H1 (cell line): ENCODE results near the gene DUSP7. TPM values are rescaled to one million over a fixed set of nuclear protein-coding genes. Genes with fewer than 3 reads are reported as not detected.

ENCODE experiments used
- CTCF ChIA-PET: fragments of 300-600 bp; sonication (Branson Sonifier 250); formaldehyde crosslinking; loops from one replicate; lab custom pipeline; 2021; ENCODE audit not compliant: partially characterized antibody; lab: Charles Lee
- POLR2A ChIA-PET: fragments of 300-600 bp; sonication (Branson Sonifier 250); formaldehyde crosslinking; loops from one replicate; lab custom pipeline; 2021; ENCODE audit warnings: inconsistent platforms; ENCODE audit not compliant: partially characterized antibody; lab: Charles Lee
- DNase-seq, 2 experiments: peaks; one replicate each; pipeline versions ENCODE4 v3.0.0 to v3.0.0-alpha.2; 2010 to 2022; ENCODE audit warnings: low spot score in 2 of 2, low read depth in 1 of 2, mixed read lengths in 1 of 2
- FAIRE-seq: peaks from 2 replicates; lab custom pipeline; 2011; peaks lifted over from hg19 to GRCh38; lab: Jason Lieb, UNC
- H2AFZ ChIP-seq: 2 replicates; pipeline ENCODE4 v1.8.1; 2012; ENCODE audit warnings: low read length, inconsistent platforms
- H2AK5ac ChIP-seq: 2 replicates; pipeline ENCODE4 v1.6.1; 2013; ENCODE audit warnings: low read depth, low read length
- H2BK120ac ChIP-seq: replicated peaks from 2 replicates; pipeline ENCODE3; 2013; ENCODE audit warnings: low read depth, low read length, inconsistent platforms
- H2BK12ac ChIP-seq: 2 replicates; pipeline ENCODE4 v1.6.1; 2013; ENCODE audit warnings: low read depth, low read length
- H2BK15ac ChIP-seq: 2 replicates; pipeline ENCODE4 v1.6.1; 2013; ENCODE audit warnings: low read length
- H2BK20ac ChIP-seq: 2 replicates; pipeline ENCODE4 v1.6.1; 2013; ENCODE audit warnings: low read length
- H2BK5ac ChIP-seq: 2 replicates; pipeline ENCODE4 v1.6.1; 2013; ENCODE audit warnings: low read depth, low read length
- H3K14ac ChIP-seq: 2 replicates; pipeline ENCODE4 v1.6.1; 2013; ENCODE audit warnings: inconsistent platforms; ENCODE audit not compliant: insufficient read length
- H3K18ac ChIP-seq: 2 replicates; pipeline ENCODE4 v1.6.1; 2013; ENCODE audit warnings: low read length; ENCODE audit errors: extremely low read depth
- H3K23ac ChIP-seq: 2 replicates; pipeline ENCODE4 v1.6.1; 2013; ENCODE audit warnings: inconsistent platforms; ENCODE audit not compliant: insufficient read length
- H3K23me2 ChIP-seq: 2 replicates; pipeline ENCODE4 v1.6.1; 2013; ENCODE audit warnings: low read depth, low read length
- H3K27ac ChIP-seq: 2 replicates; pipeline ENCODE4 v1.6.1; 2011; ENCODE audit warnings: low read depth, low read length, inconsistent platforms
- H3K27me3 ChIP-seq, 4 experiments: replicated peaks in 1 of 4; 1 replicate in 1 of 4; 2 replicates in 3 of 4; pipeline versions ENCODE4 v1.6.1 to v1.8.1; 2011 to 2013; ENCODE audit warnings: low read length in 3 of 4, mild to moderate bottlenecking in 3 of 4, inconsistent platforms in 2 of 4, mixed read lengths in 2 of 4, moderate library complexity in 1 of 4; ENCODE audit not compliant: control insufficient read depth in 3 of 4, insufficient read depth in 3 of 4; ENCODE audit errors: extremely low read depth in 1 of 4
- H3K36me3 ChIP-seq, 4 experiments: 2 replicates each; pipeline versions ENCODE4 v1.6.1 to v1.8.1; 2011 to 2013; ENCODE audit warnings: mild to moderate bottlenecking in 4 of 4, low read length in 3 of 4, moderate library complexity in 2 of 4, control low read depth in 1 of 4, inconsistent platforms in 1 of 4; ENCODE audit not compliant: insufficient read depth in 4 of 4, control insufficient read depth in 2 of 4
- H3K4ac ChIP-seq: replicated peaks from 2 replicates; pipeline ENCODE3; 2013; ENCODE audit warnings: low read length, low read depth, mixed read lengths, inconsistent platforms; ENCODE audit not compliant: insufficient read length
- H3K4me1 ChIP-seq, 4 experiments: replicated peaks in 1 of 4; 1 replicate in 1 of 4; 2 replicates in 3 of 4; pipeline versions ENCODE4 v1.6.1 to v1.8.1; 2011 to 2013; ENCODE audit warnings: low read length in 3 of 4, inconsistent platforms in 2 of 4, mixed read lengths in 1 of 4; ENCODE audit not compliant: insufficient read depth in 4 of 4, control insufficient read depth in 3 of 4
- H3K4me2 ChIP-seq, 2 experiments: 2 replicates each; pipeline versions ENCODE4 v1.6.1 to v1.8.1; 2011 to 2013; ENCODE audit warnings: low read depth in 2 of 2, low read length in 2 of 2, control low read depth in 1 of 2, inconsistent platforms in 1 of 2, mild to moderate bottlenecking in 1 of 2; ENCODE audit not compliant: insufficient read depth in 1 of 2
- H3K4me3 ChIP-seq, 4 experiments: fragments of 200-600, 300-600 bp in 1 of 4; sonication (generic), shearing (Covaris generic), sonication (Bioruptor Twin) in 1 of 4; 2 replicates each; pipeline versions ENCODE4 v1.5.1 to v1.8.1; 2011 to 2016; ENCODE audit warnings: low read length in 4 of 4, low read depth in 3 of 4, control low read depth in 2 of 4, inconsistent platforms in 2 of 4, mild to moderate bottlenecking in 2 of 4, mixed read lengths in 1 of 4, moderate library complexity in 1 of 4; ENCODE audit not compliant: insufficient read depth in 2 of 4; ENCODE audit errors: extremely low read depth in 1 of 4
- H3K56ac ChIP-seq: replicated peaks from 2 replicates; pipeline ENCODE3; 2013; ENCODE audit warnings: low read depth, mild to moderate bottlenecking, mixed read lengths, low read length, inconsistent platforms; ENCODE audit not compliant: insufficient read length
- H3K79me1 ChIP-seq: 2 replicates; pipeline ENCODE4 v1.6.1; 2013; ENCODE audit warnings: low read depth, low read length, control low read depth
- H3K79me2 ChIP-seq, 2 experiments: 2 replicates each; pipeline versions ENCODE4 v1.6.1 to v1.8.1; 2012 to 2013; ENCODE audit warnings: low read length in 2 of 2, mild to moderate bottlenecking in 2 of 2, inconsistent platforms in 1 of 2; ENCODE audit not compliant: insufficient read depth in 2 of 2, control insufficient read depth in 1 of 2
- H3K9ac ChIP-seq, 4 experiments: replicated peaks in 1 of 4; 1 replicate in 1 of 4; 2 replicates in 3 of 4; pipeline versions ENCODE4 v1.6.1 to v1.8.1; 2011 to 2013; ENCODE audit warnings: low read depth in 3 of 4, low read length in 3 of 4, control low read depth in 2 of 4, mild to moderate bottlenecking in 2 of 4, moderate library complexity in 2 of 4, inconsistent platforms in 1 of 4; ENCODE audit errors: extremely low read depth in 1 of 4
- H3K9me3 ChIP-seq, 2 experiments: 2 replicates each; pipeline versions ENCODE4 v1.6.1 to v1.8.1; 2012 to 2013; ENCODE audit warnings: mild to moderate bottlenecking in 2 of 2, moderate library complexity in 2 of 2, control low read depth in 1 of 2, inconsistent platforms in 1 of 2, low read depth in 1 of 2, low read length in 1 of 2, mixed read lengths in 1 of 2; ENCODE audit not compliant: insufficient read depth in 2 of 2
- H4K20me1 ChIP-seq, 2 experiments: replicated peaks in 1 of 2; 2 replicates each; pipeline versions ENCODE3 to v1.8.1; 2011 to 2013; ENCODE audit warnings: inconsistent platforms in 2 of 2, low read length in 2 of 2, mild to moderate bottlenecking in 1 of 2; ENCODE audit not compliant: insufficient read depth in 2 of 2, control insufficient read depth in 1 of 2
- H4K5ac ChIP-seq: 2 replicates; pipeline ENCODE4 v1.6.1; 2013; ENCODE audit warnings: low read length, low read depth, mixed read lengths, inconsistent platforms; ENCODE audit not compliant: insufficient read length
- H4K8ac ChIP-seq: 2 replicates; pipeline ENCODE4 v1.8.0; 2013; ENCODE audit warnings: mild to moderate bottlenecking, moderate library complexity, low read length, inconsistent platforms; ENCODE audit not compliant: insufficient read depth; ENCODE audit errors: extremely low read depth
- H4K91ac ChIP-seq: replicated peaks from 2 replicates; pipeline ENCODE3; 2013; ENCODE audit warnings: low read length, mixed read lengths, inconsistent platforms; ENCODE audit not compliant: insufficient read length
- ASH2L ChIP-seq: fragments of 200-600, 300-600 bp; sonication (generic); IDR thresholded peaks from one replicate; pipeline ENCODE4 v1.7.1; 2017; ENCODE audit warnings: low read length
- ATF3 ChIP-seq: IDR thresholded peaks from 2 replicates; pipeline ENCODE4 v1.6.1; 2011; ENCODE audit warnings: low read depth, mild to moderate bottlenecking, low read length; ENCODE audit not compliant: insufficient read depth
- CHD1 ChIP-seq: IDR thresholded peaks from 2 replicates; pipeline ENCODE4 v1.6.1; 2012; ENCODE audit warnings: low read depth, low read length, improper control_type of control experiment
- EGR1 ChIP-seq: IDR thresholded peaks from 2 replicates; pipeline ENCODE4 v1.6.1; 2011; ENCODE audit warnings: low read depth, low read length, borderline replicate concordance
- POLR2A ChIP-seq, 2 experiments: IDR thresholded peaks; 1 replicate in 1 of 2; 2 replicates in 1 of 2; pipeline ENCODE4 v1.6.1; 2011; ENCODE audit warnings: low read depth in 2 of 2, low read length in 2 of 2, mild to moderate bottlenecking in 2 of 2; ENCODE audit errors: control extremely low read depth in 1 of 2
- POU5F1 ChIP-seq: IDR thresholded peaks from 2 replicates; pipeline ENCODE4 v1.6.1; 2011; ENCODE audit warnings: low read depth, mild to moderate bottlenecking, low read length, moderate library complexity
- RXRA ChIP-seq: IDR thresholded peaks from 2 replicates; pipeline ENCODE4 v1.6.1; 2011; ENCODE audit warnings: low read depth, mild to moderate bottlenecking, low read length, moderate library complexity; ENCODE audit not compliant: insufficient read depth
- SIN3A ChIP-seq, 2 experiments: IDR thresholded peaks in 1 of 2; conservative IDR thresholded peaks in 1 of 2; 2 replicates each; pipeline ENCODE4 v1.6.1; 2011 to 2012; ENCODE audit warnings: low read length in 2 of 2, improper control_type of control experiment in 1 of 2, low read depth in 1 of 2, mild to moderate bottlenecking in 1 of 2
- SP2 ChIP-seq: IDR thresholded peaks from 2 replicates; pipeline ENCODE4 v1.6.1; 2012; ENCODE audit warnings: mild to moderate bottlenecking, low read length, inconsistent platforms
- SRF ChIP-seq: IDR thresholded peaks from 2 replicates; pipeline ENCODE4 v1.6.1; 2011; ENCODE audit warnings: mild to moderate bottlenecking, low read depth, low read length, moderate library complexity
- SUZ12 ChIP-seq: fragments of 200-600 bp; sonication (generic); IDR thresholded peaks from 2 replicates; pipeline ENCODE4 v1.6.1; 2012; ENCODE audit warnings: mild to moderate bottlenecking, inconsistent platforms, low read length, moderate library complexity, mixed read lengths
- WGBS, 2 experiments: shearing (Covaris generic) in 1 of 2; methylation state at CpG; one replicate each; pipeline versions ENCODE4 v1.1.6 to v1.1.7; 2013 to 2015; ENCODE audit warnings: low lambda C conversion rate in 2 of 2, mixed read lengths in 2 of 2, inconsistent platforms in 1 of 2, low coverage in 1 of 2, missing lambda C conversion rate in 1 of 2; ENCODE audit not compliant: insufficient replicate concordance in 2 of 2, insufficient coverage in 1 of 2, insufficient read length in 1 of 2; ENCODE audit errors: extremely low coverage in 1 of 2, missing lambda C conversion rate in 1 of 2; 5-methylcytosine and 5-hydroxymethylcytosine counted together
- polyA plus RNA-seq, 7 experiments: library from polyadenylated mRNA; depleted of rRNA in 3 of 7; stranded (reverse) in 5 of 7; unstranded in 2 of 7; fragments of >200 nt in 5 of 7; fragments of 200-250 nt in 2 of 7; gene quantifications; 1 replicate in 5 of 7; 2 replicates in 1 of 7; 4 replicates in 1 of 7; pipeline versions ENCODE4 v1.2.1 to v1.2.3, GENCODE V29; 2011 to 2013; ENCODE audit warnings: missing spikeins in 2 of 7, mixed read lengths in 2 of 7
- total RNA-seq: library from RNA; stranded (reverse); fragmentation: NEBNext Ultra II Directional; extraction: Animal tissue kit (Norgen Biotek cat#: 25700); gene quantifications from 2 replicates; pipeline ENCODE4 v1.2.1, GENCODE V29; 2021
- TF ChIP-seq, protein P1 (sequence below): IDR thresholded peaks from 2 replicates; pipeline ENCODE4 v1.6.1; 2012; ENCODE audit warnings: inconsistent platforms

The DUSP7 gene
- total and polyA plus RNA-seq, 2 of the 8 experiments (the other 6 are each of a cell fraction or from before 2014, with no cell fraction given) = 19.4 to 24.9 TPM

DNA sequence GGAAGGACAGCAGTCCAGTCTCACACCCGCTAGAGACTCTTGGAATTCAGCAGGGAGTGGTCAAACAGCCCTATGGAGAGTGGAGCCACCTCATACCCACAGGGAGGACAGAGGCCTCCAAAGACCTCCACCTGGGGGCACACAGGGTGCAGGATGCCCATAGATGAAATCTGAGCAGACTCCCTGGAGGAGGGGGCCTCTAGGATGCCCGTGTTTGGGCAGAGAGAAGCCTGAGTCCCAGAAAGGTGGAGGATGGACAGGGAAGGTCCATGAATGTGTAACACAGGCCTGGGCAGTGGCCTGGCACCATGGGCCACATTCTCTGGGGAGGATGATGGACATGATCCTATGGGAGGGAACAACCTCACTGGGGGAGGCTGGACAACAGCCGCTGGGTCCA, 21.7 kb downstream of the DUSP7 start:
- POLR2A ChIA-PET = interaction anchor here (1.0 kb wide), 1 partner anchor 15 kb away, joined by 3 read pairs; no protein-coding TSS in a partner anchor
- H2BK20ac ChIP-seq = no peak overlapping the region

More for the DNA sequence above, 21.7 kb downstream of the DUSP7 start:
- no peak overlapping the region for H4K8ac ChIP-seq
- FAIRE-seq = no peak
- H3K4me2 ChIP-seq = no peak overlapping the region
- H4K20me1 ChIP-seq = no peaks in the 10 kb centered on the region
- no peak overlapping the region for H2AK5ac ChIP-seq
- H3K79me1 ChIP-seq = no peaks in the 10 kb centered on the region
- H3K9ac ChIP-seq = no peak overlapping the region
- DNase-seq = no peak
- no peaks in the 10 kb centered on the region for H3K27me3 ChIP-seq
- H3K27ac ChIP-seq = no peak overlapping the region
- no peak overlapping the region for H4K5ac ChIP-seq
- CTCF ChIA-PET = interaction anchor here (1.2 to 33.0 kb wide), 3 partner anchors 10 to 23 kb away, joined by 3 to 984 read pairs (median 160); partner anchors contain the start of gene DUSP7
- H3K18ac ChIP-seq = no peak overlapping the region
- H3K23me2 ChIP-seq = no peaks in the 10 kb centered on the region
- H2BK120ac ChIP-seq = no peak overlapping the region
- H3K23ac ChIP-seq = no peak overlapping the region
- no peak overlapping the region for H3K4me3 ChIP-seq
- H3K4ac ChIP-seq = no peak overlapping the region
- H3K4me1 ChIP-seq = peaks cover 0 to 6% (median 1%) of the 10 kb centered on the region in 4 experiments; a peak in 2 of 7 replicates
- no peaks in the 10 kb centered on the region for H3K9me3 ChIP-seq
- no peaks in the 10 kb centered on the region for H3K79me2 ChIP-seq
- H2BK15ac ChIP-seq = no peak overlapping the region
- no peak for TF ChIP-seq CHD1
- no peak for TF ChIP-seq SIN3A (conservative IDR thresholded peaks at IDR 0.05 in 1 of 2, IDR thresholded peaks at IDR 0.05 in 1 of 2; ENCODE audit: low read depth in 1 of 2, low read length in 2 of 2)
- TF ChIP-seq POU5F1 = no peak
- TF ChIP-seq, protein P1, sequence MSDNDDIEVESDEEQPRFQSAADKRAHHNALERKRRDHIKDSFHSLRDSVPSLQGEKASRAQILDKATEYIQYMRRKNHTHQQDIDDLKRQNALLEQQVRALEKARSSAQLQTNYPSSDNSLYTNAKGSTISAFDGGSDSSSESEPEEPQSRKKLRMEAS = no peak
- no peak for TF ChIP-seq SUZ12
- no peak for TF ChIP-seq RXRA
- no peak for TF ChIP-seq EGR1
- no peak for TF ChIP-seq ATF3
- no peak for TF ChIP-seq POLR2A (IDR thresholded peaks at IDR 0.05; ENCODE audit: control extremely low read depth in 1 of 2, low read depth in 2 of 2, low read length in 2 of 2)
- no peak for TF ChIP-seq ASH2L
- no peak for TF ChIP-seq SP2
- no peak for TF ChIP-seq SRF
- 95% methylated on average over 3 of the region's 3 CpGs; no CpG with 5 or more reads in 1 of the 2 experiments for WGBS, 2 experiments
- no peaks in the 10 kb centered on the region for H3K36me3 ChIP-seq
- no peak overlapping the region for H2BK12ac ChIP-seq
- no peak overlapping the region for H2BK5ac ChIP-seq
- H2AFZ ChIP-seq = no peak overlapping the region
- no peak overlapping the region for H3K56ac ChIP-seq
- H4K91ac ChIP-seq = no peak overlapping the region
- no peak overlapping the region for H3K14ac ChIP-seq
